ENCODE data around the gene MORF4L2.
A peak's percentile ranks its signal among the peaks of the same experiment; 100 is the strongest.

Gene MORF4L2

GRCh38 chrX:103686199-103687072 lies at the start of gene MORF4L2:
TSS of gene MORF4L2 (minus strand) at chrX:103686699. CDS start at chrX:103677027, 9,672 bp downstream.
- peak; percentile 100 for FAIRE-seq

- FAIRE-seq, result no peak
Measured at GRCh38 chrX:103734125-103734760, 47.7 kb upstream of the MORF4L2 start.

- FAIRE-seq, result no peak
Measured at GRCh38 chrX:103733017-103733416, 46.5 kb upstream of the MORF4L2 start.

- FAIRE-seq, result no peak
Measured at GRCh38 chrX:103730796-103731493, 44.4 kb upstream of the MORF4L2 start.

- no peak for FAIRE-seq
Measured at GRCh38 chrX:103730147-103730795, 43.8 kb upstream of the MORF4L2 start.

GRCh38 chrX:103729015-103729414 lies 42.5 kb upstream of the MORF4L2 start:
- FAIRE-seq, result no peak

GRCh38 chrX:103727115-103727514 lies 40.6 kb upstream of the MORF4L2 start:
- no peak for FAIRE-seq

- no peak for FAIRE-seq
Measured at GRCh38 chrX:103726477-103726876, 40.0 kb upstream of the MORF4L2 start.

- FAIRE-seq, result no peak
Measured at GRCh38 chrX:103722505-103722904, 36.0 kb upstream of the MORF4L2 start.

- no peak for FAIRE-seq
Measured at GRCh38 chrX:103718120-103718519, 31.6 kb upstream of the MORF4L2 start.

GRCh38 chrX:103716962-103717361 lies 30.5 kb upstream of the MORF4L2 start:
- FAIRE-seq, result no peak

- FAIRE-seq, result no peak
Measured at GRCh38 chrX:103710609-103711008, 24.1 kb upstream of the MORF4L2 start, which contains the start of gene TMEM31. TSS of gene TMEM31 (plus strand) at chrX:103710909. CDS start at chrX:103712259, 1,350 bp downstream.

- no peak for FAIRE-seq
Measured at GRCh38 chrX:103704863-103705262, 18.4 kb upstream of the MORF4L2 start.

GRCh38 chrX:103699243-103699642 lies 12.7 kb upstream of the MORF4L2 start:
- FAIRE-seq, result no peak

GRCh38 chrX:103697687-103698086 lies 11.2 kb upstream of the MORF4L2 start:
- FAIRE-seq, result no peak

- no peak for FAIRE-seq
Measured at GRCh38 chrX:103691059-103691458, 4.6 kb upstream of the MORF4L2 start.

- peak; percentile 92 for FAIRE-seq
Measured at GRCh38 chrX:103688946-103689345, 2.4 kb upstream of the MORF4L2 start.

GRCh38 chrX:103687696-103688201 lies 1.2 kb upstream of the MORF4L2 start:
- FAIRE-seq, result peak; percentile 95

GRCh38 chrX:103687073-103687695 lies 685 bp upstream of the MORF4L2 start:
- peak; percentile 55 for FAIRE-seq

GRCh38 chrX:103685396-103685795 lies 1.1 kb downstream of the MORF4L2 start:
- no peak for FAIRE-seq

GRCh38 chrX:103681443-103681842 lies 5.1 kb downstream of the MORF4L2 start:
- peak; percentile 9 for FAIRE-seq

Data from islet of Langerhans (tissue), 1 donor.